HT1080 (cell line): ENCODE data around the gene SAMMSON. TPM values are rescaled to one million over a fixed set of nuclear protein-coding genes. Genes with fewer than 3 reads are reported as not detected.

Source experiments
- DNase-seq: peaks from one replicate; pipeline ENCODE4 v3.0.0-alpha.2; 2015; ENCODE audit warnings: low read depth
- total RNA-seq: library from RNA; depleted of rRNA; stranded (reverse); fragments of >200 nt; shearing (Covaris generic); gene quantifications from 2 replicates; pipeline ENCODE4 v1.2.3, GENCODE V29; 2014

SAMMSON gene
- total RNA-seq, 1 experiment from 2014 or later = 0.93 TPM

DNA sequence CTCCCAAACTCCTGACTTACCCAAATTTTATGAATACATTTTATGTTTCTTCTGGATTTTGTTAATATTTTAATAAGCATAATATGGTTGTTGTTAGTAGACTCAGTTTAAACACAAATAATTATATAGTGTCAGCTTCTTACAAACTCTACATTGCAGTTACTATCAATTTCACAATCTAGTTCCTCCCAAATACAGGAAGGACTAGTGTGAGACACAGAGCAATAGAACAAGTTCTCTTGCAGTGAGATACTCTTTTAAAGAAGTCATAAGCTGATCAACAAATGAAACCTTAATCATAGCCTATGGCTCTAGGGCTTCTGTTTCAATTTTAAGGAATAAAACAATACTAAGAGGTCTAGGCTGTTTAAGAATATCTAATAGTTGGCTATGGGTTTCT, 86.1 kb downstream of the SAMMSON start:
- DNase-seq = no peak

DNA sequence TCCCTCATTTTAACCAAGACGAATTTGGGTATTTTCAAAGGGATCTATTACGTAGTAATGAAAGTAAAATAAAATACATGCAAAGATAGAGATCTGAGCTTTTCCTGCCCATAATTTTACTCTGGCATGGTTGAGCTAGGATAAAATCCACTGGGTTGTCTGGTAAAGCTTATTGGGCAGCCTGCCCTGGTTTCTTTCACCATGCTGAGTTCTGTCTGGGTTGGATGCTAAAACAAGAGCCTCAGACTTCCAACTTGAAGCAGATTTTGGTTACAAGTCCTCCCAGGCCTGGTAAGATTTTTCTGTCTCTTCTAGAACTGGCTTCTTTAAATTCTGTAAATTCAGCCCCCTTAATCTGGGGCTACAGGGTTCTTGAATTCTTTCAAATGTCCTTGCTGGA, 86.8 kb downstream of the SAMMSON start:
- no peak for DNase-seq

DNA sequence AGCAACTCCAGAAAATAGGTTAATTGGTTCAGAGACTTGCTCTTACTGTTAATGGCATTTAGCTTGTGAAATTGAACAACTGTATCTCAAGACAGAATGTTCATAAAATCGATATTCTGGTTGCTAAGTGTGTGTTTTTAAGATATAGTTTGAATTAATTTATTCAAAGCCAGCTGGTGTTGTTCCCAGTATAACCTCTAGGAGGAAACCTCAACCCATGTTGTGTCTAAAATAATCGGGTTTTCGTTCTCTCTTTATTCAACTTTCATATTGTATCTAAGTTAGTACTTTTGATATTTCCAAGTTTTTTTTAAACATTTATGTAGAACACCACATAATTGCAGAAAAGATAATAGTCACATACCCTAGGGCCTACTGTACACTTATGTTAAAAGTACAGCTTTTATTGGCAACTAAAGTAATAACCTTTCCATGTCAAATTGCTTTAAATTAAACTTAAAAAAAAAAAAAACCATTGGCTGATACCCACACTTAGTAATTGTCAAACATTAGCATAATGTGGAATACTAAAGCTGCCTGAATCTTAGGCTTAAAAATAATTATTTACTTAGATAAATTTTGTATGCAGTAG, 90.9 kb downstream of the SAMMSON start:
- no peak for DNase-seq

DNA sequence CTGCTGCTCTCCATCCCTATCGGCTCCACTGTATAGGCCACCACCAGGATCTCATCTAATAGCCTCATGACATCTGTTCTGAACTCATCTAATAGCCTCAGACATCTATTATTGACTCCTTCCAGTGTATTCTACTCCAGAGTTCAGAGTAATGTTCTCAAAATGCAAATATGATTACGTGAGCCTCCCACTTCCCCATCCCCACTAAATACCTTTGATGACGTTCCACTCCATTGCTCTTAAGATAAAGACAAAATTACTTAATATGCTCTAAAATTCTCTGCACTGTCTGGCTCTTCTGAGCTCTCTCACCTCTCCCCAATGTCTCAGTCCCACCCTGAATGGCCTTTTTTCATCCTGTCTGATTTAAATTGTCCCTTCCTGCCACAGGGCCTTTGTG, 94.7 kb downstream of the SAMMSON start:
- DNase-seq = no peak

DNA sequence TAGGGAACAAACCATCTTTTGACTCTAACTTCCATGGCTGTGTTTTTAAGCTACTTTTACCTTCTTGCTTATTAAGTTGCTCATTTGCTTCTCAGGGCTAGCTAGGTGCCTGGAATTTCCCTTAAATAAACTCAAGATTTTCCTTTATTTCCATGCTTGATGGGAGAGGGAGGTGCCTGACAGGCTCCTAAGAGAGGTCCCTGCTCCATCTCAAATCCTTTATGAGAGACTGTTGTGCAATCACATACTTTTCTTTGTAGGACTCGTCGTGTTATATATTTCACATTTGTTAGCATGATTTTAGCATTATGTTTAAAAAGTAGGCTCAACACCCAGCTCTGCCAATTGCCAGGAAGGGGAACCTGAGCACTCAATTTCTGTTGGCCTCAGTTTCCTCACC, 95.7 kb downstream of the SAMMSON start:
- DNase-seq = no peak

DNA sequence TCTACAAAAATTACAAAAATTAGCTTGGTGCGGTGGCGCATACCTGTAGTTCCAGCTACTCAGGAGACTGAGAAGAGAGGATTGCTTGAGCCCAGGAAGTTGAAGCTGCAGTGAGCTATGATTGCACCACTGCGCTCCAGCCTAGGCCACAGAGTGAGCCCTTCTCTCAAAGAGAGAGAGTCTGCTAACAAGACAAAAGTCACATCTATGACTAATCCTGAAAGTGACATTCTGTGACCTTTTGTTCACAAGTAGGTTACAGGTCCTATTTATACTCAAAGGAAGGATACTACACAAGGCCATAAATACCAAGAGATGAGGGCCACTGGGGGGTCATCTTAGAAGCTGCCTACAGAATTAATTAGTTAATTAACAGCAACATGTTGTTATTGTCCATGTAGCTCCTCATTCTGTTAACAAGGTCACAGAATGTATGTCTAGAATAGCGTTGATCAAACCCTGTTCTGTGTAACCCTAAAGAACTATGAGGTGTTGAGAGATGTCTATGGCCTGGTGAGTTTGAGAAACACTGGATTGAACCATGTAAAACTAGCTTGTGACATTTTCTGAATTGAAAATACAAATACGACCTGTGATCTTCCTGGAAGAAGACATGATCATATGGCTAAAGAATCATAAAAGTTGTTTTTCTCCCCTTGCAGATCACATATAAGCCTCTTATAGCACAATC, 97.0 kb downstream of the SAMMSON start:
- no peak for DNase-seq

DNA sequence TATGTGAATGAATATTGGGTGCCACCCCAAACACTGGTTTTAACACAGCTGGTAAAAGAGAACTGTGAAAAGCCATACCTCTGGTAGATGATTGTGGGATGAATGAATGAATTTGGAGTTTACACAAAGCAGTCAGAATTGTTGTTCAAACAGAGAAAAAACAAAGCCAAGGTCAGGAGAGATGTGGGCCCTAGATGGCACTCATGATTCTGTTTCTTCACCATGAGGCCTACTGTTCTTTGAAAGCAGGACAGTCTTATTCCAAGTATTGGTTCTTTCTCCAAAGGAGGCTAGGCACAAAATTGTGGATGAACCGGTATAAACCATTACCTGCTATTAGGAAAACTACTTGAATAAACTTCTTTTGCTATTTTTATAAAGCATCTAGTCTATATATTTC, 97.6 kb downstream of the SAMMSON start:
- DNase-seq = no peak

DNA sequence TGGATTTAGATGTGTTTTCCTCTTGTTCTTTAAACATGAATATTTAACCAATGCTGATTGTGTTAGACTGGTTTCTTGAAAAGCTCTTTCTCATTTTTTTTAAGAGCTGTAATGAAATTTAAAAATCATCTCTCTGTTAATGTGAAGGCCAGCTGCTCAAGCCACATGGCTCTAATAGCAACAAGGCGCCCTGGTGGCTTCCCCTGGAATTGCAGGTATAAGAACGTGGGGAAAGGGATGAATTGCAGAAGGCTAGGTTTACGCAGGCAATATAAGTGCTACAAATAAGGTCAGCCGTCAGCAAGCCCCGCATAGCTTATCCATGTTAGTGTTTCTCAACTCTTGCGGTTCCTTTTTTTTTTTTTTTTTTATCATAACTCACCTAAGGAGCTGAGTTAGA, 108.5 kb downstream of the SAMMSON start:
- peak; percentile 27 for DNase-seq

DNA sequence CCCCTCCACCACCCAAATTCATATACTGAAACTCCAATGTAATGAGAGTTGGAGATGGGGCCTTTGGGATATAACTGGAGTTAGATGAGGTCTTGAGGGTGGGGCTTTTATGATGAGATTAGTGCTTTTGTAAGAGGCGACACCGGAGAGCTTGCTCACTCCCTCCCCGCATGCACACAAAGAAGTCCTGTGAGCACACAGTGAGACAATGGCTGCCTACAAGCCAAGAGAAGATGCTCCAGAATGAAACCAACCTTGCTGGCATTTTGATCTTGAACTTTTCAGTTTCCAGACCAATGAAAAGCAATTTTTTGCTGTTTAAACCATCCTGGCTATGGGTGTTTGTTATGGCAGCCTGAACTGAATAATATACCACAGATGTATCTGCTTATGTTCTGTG, 109.0 kb downstream of the SAMMSON start:
- no peak for DNase-seq

DNA sequence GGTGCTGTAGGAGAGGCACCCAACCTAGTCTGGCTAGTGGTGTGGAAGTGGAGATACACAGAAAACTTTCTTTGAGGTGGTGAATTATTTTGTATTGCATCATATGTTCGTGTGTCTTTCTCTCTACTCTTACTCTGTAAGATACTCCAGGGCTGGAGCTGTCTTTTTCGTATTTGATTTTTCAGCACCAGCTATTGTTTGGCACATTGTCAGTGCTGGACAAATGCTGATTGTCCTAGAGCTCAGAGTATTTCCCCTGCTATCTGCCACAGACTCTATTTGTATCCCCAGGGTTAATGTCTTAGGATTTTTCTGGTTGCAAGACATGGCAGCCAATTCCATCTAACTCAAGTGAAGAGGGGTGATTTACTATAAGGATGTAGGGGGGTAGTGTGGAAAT, 110.5 kb downstream of the SAMMSON start:
- DNase-seq = no peak

DNA sequence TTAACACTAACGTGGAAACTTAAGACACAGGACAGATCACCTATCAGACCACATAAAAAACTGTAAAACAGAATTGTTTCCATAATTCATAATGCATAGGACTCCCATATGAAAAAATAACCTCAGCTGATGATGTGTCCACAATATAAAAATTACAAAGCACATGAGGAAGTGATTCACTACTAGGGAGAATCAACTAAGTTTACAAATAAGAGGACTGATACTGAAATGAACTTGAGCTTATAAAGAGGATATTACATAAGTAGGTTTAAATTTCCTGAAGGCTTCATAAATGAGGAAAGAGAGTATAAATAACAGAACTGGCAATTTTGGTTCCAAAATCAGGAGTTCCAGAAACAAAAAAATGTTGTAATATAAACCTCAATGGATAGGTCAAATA, 111.9 kb downstream of the SAMMSON start:
- no peak for DNase-seq

DNA sequence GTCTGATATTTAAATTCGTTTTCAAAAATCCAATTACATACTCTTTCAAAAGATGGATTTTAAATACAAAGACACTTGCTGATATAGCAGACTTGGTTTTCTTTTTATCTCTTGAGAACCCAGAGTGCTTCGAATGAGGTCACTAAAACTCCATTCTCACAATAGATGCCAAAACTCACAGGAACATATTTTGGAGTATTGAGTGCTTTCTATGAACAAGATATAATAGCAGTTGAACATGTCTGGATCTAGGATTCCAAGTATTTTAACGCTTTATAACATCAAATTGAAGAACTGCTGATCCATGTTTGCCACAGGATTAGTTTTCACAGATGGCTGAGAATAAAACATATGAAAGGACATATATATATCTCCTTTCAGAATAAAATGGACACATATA, 113.2 kb downstream of the SAMMSON start:
- no peak for DNase-seq

DNA sequence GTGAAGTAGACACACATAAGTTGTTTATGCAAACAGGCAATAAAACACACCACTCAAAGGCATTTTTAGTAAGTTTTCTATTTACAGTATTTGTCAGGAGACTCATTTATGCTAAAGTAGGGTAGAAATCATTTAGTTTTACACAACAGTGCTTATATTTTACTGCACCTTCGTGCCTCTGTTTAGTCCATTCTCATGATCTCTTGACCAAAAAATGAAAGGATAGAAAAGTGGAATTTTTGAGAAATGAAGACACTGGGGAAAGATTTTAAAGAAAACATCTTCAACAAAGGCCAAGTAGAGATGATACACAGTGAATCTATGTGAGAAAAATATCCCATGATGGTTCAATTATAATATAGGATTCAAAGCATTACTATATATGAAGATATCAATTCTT, 114.9 kb downstream of the SAMMSON start:
- DNase-seq = no peak

DNA sequence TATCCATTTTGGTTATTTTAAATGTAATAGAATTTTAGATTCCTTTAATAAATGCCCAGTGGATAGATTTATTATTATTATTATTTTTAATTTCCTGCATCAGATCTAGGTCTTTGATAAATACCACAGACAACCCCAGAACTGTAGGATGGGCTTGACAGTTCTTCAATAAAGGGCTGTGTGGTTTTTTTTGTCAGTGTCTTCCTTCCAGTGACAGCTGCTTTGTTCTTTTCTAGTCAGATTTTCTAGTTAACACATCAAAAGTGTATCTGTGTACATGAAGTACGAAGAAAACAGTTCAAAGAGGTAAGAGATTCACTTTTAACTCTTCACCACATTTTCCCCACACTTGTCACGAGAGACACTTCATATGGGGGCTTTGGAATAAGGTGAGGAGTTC, 120.3 kb downstream of the SAMMSON start:
- DNase-seq = no peak
